Neuronal stem cell (in vitro differentiated cells): ENCODE results near the gene PADI4.

ENCODE experiments used
- DNase-seq: peaks from one replicate; pipeline ENCODE4 v3.0.0-alpha.2; 2013; ENCODE audit warnings: low spot score
- H2AFZ ChIP-seq: one replicate; pipeline ENCODE4 v1.6.1; 2013; ENCODE audit warnings: mild to moderate bottlenecking, low read length, inconsistent platforms
- H2AK5ac ChIP-seq: 2 replicates; pipeline ENCODE4 v1.6.1; 2013; ENCODE audit warnings: low read depth, mild to moderate bottlenecking, inconsistent platforms, low read length, moderate library complexity, mixed read lengths
- H2BK120ac ChIP-seq: 2 replicates; pipeline ENCODE4 v1.6.1; 2013; ENCODE audit warnings: low read depth, mild to moderate bottlenecking, inconsistent platforms, low read length, moderate library complexity, mixed read lengths
- H2BK12ac ChIP-seq: one replicate; pipeline ENCODE4 v1.6.1; 2013; ENCODE audit warnings: low read length, inconsistent platforms
- H2BK15ac ChIP-seq: 2 replicates; pipeline ENCODE4 v1.6.1; 2013; ENCODE audit warnings: mild to moderate bottlenecking, low read length, inconsistent platforms, mixed read lengths
- H2BK5ac ChIP-seq: one replicate; pipeline ENCODE4 v1.6.1; 2013; ENCODE audit warnings: inconsistent platforms, mild to moderate bottlenecking, low read length, moderate library complexity
- H3K14ac ChIP-seq: one replicate; pipeline ENCODE4 v1.6.1; 2013; ENCODE audit warnings: low read length, inconsistent platforms
- H3K18ac ChIP-seq: 2 replicates; pipeline ENCODE4 v1.6.1; 2013; ENCODE audit warnings: low read length, inconsistent platforms
- H3K23ac ChIP-seq: 2 replicates; pipeline ENCODE4 v1.6.1; 2013; ENCODE audit warnings: low read depth, mild to moderate bottlenecking, mixed read lengths, low read length, inconsistent platforms; ENCODE audit not compliant: poor library complexity
- H3K27ac ChIP-seq: replicated peaks from 3 replicates; pipeline ENCODE4 v1.5.1; 2013; ENCODE audit warnings: low read length, inconsistent platforms
- H3K27me3 ChIP-seq, 3 experiments: 2 replicates each; pipeline ENCODE4 v1.6.1; 2013; ENCODE audit warnings: low read length in 3 of 3, mild to moderate bottlenecking in 2 of 3, inconsistent platforms in 1 of 3, low read depth in 1 of 3, mixed read lengths in 1 of 3, moderate library complexity in 1 of 3; ENCODE audit not compliant: control insufficient read depth in 3 of 3, insufficient read depth in 3 of 3
- H3K36me3 ChIP-seq, 2 donors: replicated peaks in 1 of 2; 2 replicates each; pipeline ENCODE4 v1.6.1; 2013; ENCODE audit warnings: low read length in 2 of 2; ENCODE audit not compliant: control insufficient read depth in 2 of 2, insufficient read depth in 2 of 2
- H3K4ac ChIP-seq: 2 replicates; pipeline ENCODE4 v1.6.1; 2013; ENCODE audit warnings: inconsistent platforms, mild to moderate bottlenecking, low read length, moderate library complexity
- H3K4me1 ChIP-seq, 2 donors: 1 replicate in 1 of 2; 2 replicates in 1 of 2; pipeline ENCODE4 v1.6.1; 2013; ENCODE audit warnings: low read length in 2 of 2, low read depth in 1 of 2; ENCODE audit not compliant: control insufficient read depth in 2 of 2, insufficient read depth in 1 of 2
- H3K4me2 ChIP-seq: one replicate; pipeline ENCODE4 v1.6.1; 2013; ENCODE audit warnings: mild to moderate bottlenecking, low read length, inconsistent platforms; ENCODE audit not compliant: insufficient read depth, poor library complexity, severe bottlenecking
- H3K4me3 ChIP-seq, 2 donors: 2 replicates each; pipeline ENCODE4 v1.5.1; 2013; ENCODE audit warnings: low read length in 2 of 2, mild to moderate bottlenecking in 2 of 2, inconsistent platforms in 1 of 2, moderate library complexity in 1 of 2
- H3K79me1 ChIP-seq: one replicate; pipeline ENCODE4 v1.6.1; 2013; ENCODE audit warnings: low read depth, mild to moderate bottlenecking, inconsistent platforms, low read length, moderate library complexity
- H3K9ac ChIP-seq: one replicate; pipeline ENCODE4 v1.6.1; 2013; ENCODE audit warnings: mild to moderate bottlenecking, low read depth, low read length, inconsistent platforms; ENCODE audit not compliant: poor library complexity
- H3K9me3 ChIP-seq, 2 donors: replicated peaks in 1 of 2; 2 replicates each; pipeline versions ENCODE3 to v1.6.1; 2013; ENCODE audit warnings: low read length in 2 of 2, mild to moderate bottlenecking in 2 of 2, inconsistent platforms in 1 of 2, low read depth in 1 of 2, mixed read lengths in 1 of 2, moderate library complexity in 1 of 2; ENCODE audit not compliant: control insufficient read depth in 2 of 2, insufficient read depth in 1 of 2
- H4K8ac ChIP-seq: one replicate; pipeline ENCODE4 v1.6.1; 2013; ENCODE audit warnings: low read depth, mild to moderate bottlenecking, inconsistent platforms, low read length, moderate library complexity
- H4K91ac ChIP-seq: one replicate; pipeline ENCODE4 v1.6.1; 2013; ENCODE audit warnings: low read length, low read depth, mild to moderate bottlenecking, inconsistent platforms; ENCODE audit not compliant: poor library complexity
- WGBS, 2 donors: extraction: QIAGEN DNeasy Blood & Tissue Kit; methylation state at CpG; one replicate each; pipeline ENCODE4 v1.1.7; 2013; ENCODE audit warnings: missing lambda C conversion rate in 2 of 2, mixed read lengths in 1 of 2; ENCODE audit not compliant: insufficient read length in 2 of 2, insufficient replicate concordance in 1 of 2; ENCODE audit errors: extremely low coverage in 2 of 2; 5-methylcytosine and 5-hydroxymethylcytosine counted together

The PADI4 gene

DNA sequence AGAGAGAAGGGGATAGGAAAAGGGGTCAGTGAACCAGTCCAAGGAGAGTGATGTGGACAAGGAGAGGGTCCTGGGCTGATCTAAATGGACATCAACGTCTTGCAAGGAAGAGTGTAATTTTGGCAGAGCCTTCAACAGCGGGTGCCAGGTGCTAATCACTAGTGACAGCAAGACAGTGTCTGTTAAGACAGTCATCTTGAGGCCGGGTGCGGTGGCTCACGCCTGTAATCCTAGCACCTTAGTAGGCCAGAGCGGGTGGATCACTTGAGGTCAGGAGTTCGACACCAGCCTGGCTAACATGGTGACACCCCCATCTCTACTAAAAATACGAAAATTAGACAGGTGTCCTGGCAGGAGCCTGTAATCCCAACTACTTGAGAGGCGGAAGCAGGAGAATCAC, 51.8 kb downstream of the PADI4 start:
- Histone ChIP-seq H3K36me3 (no peaks in the 10 kb centered on the region), H2BK15ac (no peak overlapping the region)
- no peak for DNase-seq

DNA sequence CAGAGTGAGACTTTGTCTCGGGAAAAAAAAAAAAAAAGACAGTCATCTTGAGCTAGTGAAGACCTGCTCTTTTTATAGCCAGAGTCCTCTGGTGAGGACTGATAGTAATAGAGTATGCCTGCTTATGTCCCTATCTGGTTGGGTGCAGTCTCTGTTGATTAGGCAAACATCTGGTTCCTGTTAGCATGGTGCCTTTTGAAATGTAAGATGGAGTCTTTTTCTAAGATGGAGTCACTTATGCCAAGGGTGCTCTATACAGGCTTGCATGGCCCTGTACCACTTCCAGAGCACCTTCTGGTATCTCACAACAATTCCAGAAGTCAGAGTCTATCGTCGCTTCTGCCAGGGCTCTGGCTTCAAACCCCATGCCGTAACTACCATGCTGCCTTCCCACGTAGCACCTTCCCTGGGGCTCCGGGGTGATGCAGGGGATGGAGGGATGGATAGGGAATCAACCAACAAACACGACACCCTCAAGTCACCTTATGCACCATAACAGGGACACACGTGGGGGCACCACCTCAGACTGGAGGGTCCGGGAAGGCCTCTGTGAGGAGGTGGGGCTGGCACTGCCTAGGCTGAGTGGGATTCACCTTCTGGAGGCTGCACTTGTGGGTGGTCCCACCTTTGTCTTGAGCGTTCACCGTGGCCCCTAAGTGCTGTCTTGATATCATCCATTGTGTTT, 52.4 kb downstream of the PADI4 start:
- H3K18ac ChIP-seq, result peak overlapping the region; percentile 29
- H3K79me1 ChIP-seq, result no peaks in the 10 kb centered on the region
- H3K4me2 ChIP-seq, result no peak overlapping the region
- peak overlapping the region; percentile 13 for H2BK15ac ChIP-seq
- no peak for DNase-seq
- H3K4ac ChIP-seq, result no peak overlapping the region
- no peak overlapping the region for H3K27ac ChIP-seq
- no peak overlapping the region for H4K8ac ChIP-seq
- no peaks in the 10 kb centered on the region for H3K36me3 ChIP-seq
- H2BK5ac ChIP-seq, result no peak overlapping the region
- no peak overlapping the region for H2BK12ac ChIP-seq
- no peak overlapping the region for H3K9ac ChIP-seq
- peaks cover 0 to 8% (median 0%) of the 10 kb centered on the region in 3 experiments for H3K27me3 ChIP-seq
- no peak overlapping the region for H3K23ac ChIP-seq
- H4K91ac ChIP-seq, result no peak overlapping the region
- peak overlapping the region; percentile 87 for H3K14ac ChIP-seq
- peak overlapping the region in 1 of 2 donors; percentile 22 for H3K4me3 ChIP-seq
- H3K4me1 ChIP-seq, result peaks cover 0 to 1% of the 10 kb centered on the region in 2 donors
- no CpG with 5 or more reads among the region's 11 CpGs for WGBS, 2 donors
- no peak overlapping the region for H2AFZ ChIP-seq
- no peak overlapping the region for H2BK120ac ChIP-seq
- H3K9me3 ChIP-seq, result peaks cover 0 to 4% of the 10 kb centered on the region in 2 donors
- peak overlapping the region; percentile 37 for H2AK5ac ChIP-seq

More for the DNA sequence above, 51.8 kb downstream of the PADI4 start:
- H3K23ac ChIP-seq, result no peak overlapping the region
- no peak overlapping the region for H2BK120ac ChIP-seq
- no peak overlapping the region for H3K18ac ChIP-seq
- H3K27ac ChIP-seq, result no peak overlapping the region
- no peaks in the 10 kb centered on the region for H3K79me1 ChIP-seq
- H3K4me1 ChIP-seq, result peaks cover 0 to 1% of the 10 kb centered on the region in 2 donors
- no peak overlapping the region for H2AK5ac ChIP-seq
- WGBS, 2 donors, result no CpG with 5 or more reads among the region's 9 CpGs
- no peak overlapping the region for H4K8ac ChIP-seq
- H4K91ac ChIP-seq, result no peak overlapping the region
- no peak overlapping the region for H3K4me2 ChIP-seq
- H3K9ac ChIP-seq, result no peak overlapping the region
- no peak overlapping the region for H3K4me3 ChIP-seq
- H3K9me3 ChIP-seq, result peaks cover 0 to 4% of the 10 kb centered on the region in 2 donors
- no peak overlapping the region for H3K4ac ChIP-seq
- H3K14ac ChIP-seq, result no peak overlapping the region
- no peak overlapping the region for H2BK5ac ChIP-seq
- H2AFZ ChIP-seq, result no peak overlapping the region
- peaks cover 0 to 10% (median 0%) of the 10 kb centered on the region in 3 experiments for H3K27me3 ChIP-seq
- no peak overlapping the region for H2BK12ac ChIP-seq

DNA sequence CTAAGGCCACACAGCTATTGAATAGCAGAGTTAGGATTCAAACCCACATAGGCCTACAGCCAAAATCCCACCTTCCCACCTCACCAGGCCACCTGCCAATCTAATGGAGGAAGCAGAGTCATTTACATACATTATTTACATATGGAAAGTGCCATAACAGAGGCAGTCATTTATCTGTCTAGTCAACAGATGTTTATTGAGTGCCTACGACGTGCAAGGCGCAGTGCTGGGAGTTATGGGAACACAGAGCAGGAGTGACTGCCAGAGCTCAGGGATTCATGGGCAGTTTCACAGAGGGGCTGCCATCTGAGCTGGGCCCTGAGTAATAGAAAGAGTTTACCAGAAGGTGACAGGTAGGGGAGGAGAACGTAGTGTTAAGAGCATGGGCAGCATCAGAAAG, 53.7 kb downstream of the PADI4 start:
- H2BK120ac ChIP-seq, result no peak overlapping the region
- H3K9ac ChIP-seq, result no peak overlapping the region
- H3K14ac ChIP-seq, result no peak overlapping the region
- no peak overlapping the region for H4K8ac ChIP-seq
- no peak overlapping the region for H4K91ac ChIP-seq
- no peak overlapping the region for H2AK5ac ChIP-seq
- H3K4me1 ChIP-seq, result peaks cover 0 to 1% of the 10 kb centered on the region in 2 donors
- H2BK12ac ChIP-seq, result no peak overlapping the region
- H2AFZ ChIP-seq, result no peak overlapping the region
- peaks cover 0 to 4% of the 10 kb centered on the region in 2 donors for H3K9me3 ChIP-seq
- H3K4ac ChIP-seq, result no peak overlapping the region
- no peak overlapping the region for H3K18ac ChIP-seq
- peaks cover 0 to 11% (median 0%) of the 10 kb centered on the region in 3 experiments for H3K27me3 ChIP-seq
- WGBS, 2 donors, result no CpG with 5 or more reads among the region's 4 CpGs
- H3K36me3 ChIP-seq, result no peaks in the 10 kb centered on the region
- H2BK15ac ChIP-seq, result no peak overlapping the region
- H2BK5ac ChIP-seq, result no peak overlapping the region
- H3K27ac ChIP-seq, result no peak overlapping the region
- H3K79me1 ChIP-seq, result no peaks in the 10 kb centered on the region
- DNase-seq, result no peak
- no peak overlapping the region for H3K4me3 ChIP-seq
- no peak overlapping the region for H3K4me2 ChIP-seq
- H3K23ac ChIP-seq, result no peak overlapping the region

GRCh38 chr1:17363351-17363750, 55.4 kb downstream of the PADI4 start:
- H2BK5ac ChIP-seq, result no peak overlapping the region
- H3K23ac ChIP-seq, result peak overlapping the region; percentile 68
- no peak overlapping the region for H3K14ac ChIP-seq
- H3K4ac ChIP-seq, result peak overlapping the region; percentile 85
- H2BK120ac ChIP-seq, result no peak overlapping the region
- no peak overlapping the region for H4K8ac ChIP-seq
- no peak for DNase-seq
- H3K36me3 ChIP-seq, result no peaks in the 10 kb centered on the region
- H3K18ac ChIP-seq, result no peak overlapping the region
- H3K9ac ChIP-seq, result peak overlapping the region; percentile 45
- H3K27me3 ChIP-seq, result peaks cover 0 to 24% (median 0%) of the 10 kb centered on the region in 3 experiments
- H2AK5ac ChIP-seq, result no peak overlapping the region
- WGBS, 2 donors, result no CpG with 5 or more reads among the region's 12 CpGs
- no peak overlapping the region for H2AFZ ChIP-seq
- no peak overlapping the region for H2BK12ac ChIP-seq
- peaks cover 0 to 1% of the 10 kb centered on the region in 2 donors for H3K4me1 ChIP-seq
- H3K4me2 ChIP-seq, result no peak overlapping the region
- peaks cover 0 to 4% of the 10 kb centered on the region in 2 donors for H3K9me3 ChIP-seq
- H3K79me1 ChIP-seq, result no peaks in the 10 kb centered on the region
- H3K27ac ChIP-seq, result no peak overlapping the region
- no peak overlapping the region for H3K4me3 ChIP-seq
- H2BK15ac ChIP-seq, result peak overlapping the region; percentile 6
- no peak overlapping the region for H4K91ac ChIP-seq
